Measurements from ENCODE around the gene SH2D4B.

Gene SH2D4B

GRCh38 chr10:80537736-80538480 lies at the start of gene SH2D4B:
Gene SH2D4B (plus strand): TSS chr10:80537902. CDS start chr10:80538332, 430 bp downstream.
- DNase-seq (ENCODE audit: low read depth in 2 of 2): no peak

GRCh38 chr10:80488539-80489066 lies 49.1 kb upstream of the SH2D4B start:
- no peak for DNase-seq (ENCODE audit: low read depth in 2 of 2)

DNA sequence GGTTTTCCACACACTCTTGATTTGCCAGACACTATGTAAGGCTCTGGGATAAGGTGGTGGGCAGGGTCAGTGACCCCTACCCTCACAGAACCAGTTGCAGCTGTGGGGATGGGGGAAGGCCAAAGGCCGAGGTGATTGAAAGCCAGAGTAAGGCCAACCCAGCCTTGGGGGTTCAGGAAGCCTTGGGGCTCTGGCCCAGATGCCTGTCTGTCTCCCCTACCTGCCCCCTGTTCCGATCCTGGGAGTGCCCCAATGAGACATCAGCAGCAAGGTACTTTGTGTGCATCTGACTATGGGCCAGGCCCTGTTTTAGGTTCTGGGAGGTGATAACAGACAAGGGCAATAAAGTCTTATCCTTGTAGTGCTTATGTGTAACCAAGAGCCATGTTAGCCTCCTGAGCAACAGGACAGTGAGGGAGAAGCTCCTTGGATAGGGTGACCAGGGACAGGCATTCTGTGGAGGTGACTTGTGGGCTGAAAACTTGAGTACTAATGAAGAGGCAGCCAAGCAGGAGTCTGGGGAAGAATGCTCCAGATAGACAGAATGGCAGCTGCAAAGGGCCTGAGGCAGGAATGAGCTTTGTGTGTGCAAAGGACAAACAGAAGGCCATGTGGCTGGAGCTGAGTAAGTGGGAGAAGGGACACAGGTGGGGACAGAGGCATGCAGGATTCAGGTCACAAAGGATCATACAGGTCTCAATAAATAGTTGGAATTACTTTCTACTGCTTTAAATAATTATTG lies 48.2 kb upstream of the SH2D4B start:
- DNase-seq (ENCODE audit: low read depth in 2 of 2): no peak

DNA sequence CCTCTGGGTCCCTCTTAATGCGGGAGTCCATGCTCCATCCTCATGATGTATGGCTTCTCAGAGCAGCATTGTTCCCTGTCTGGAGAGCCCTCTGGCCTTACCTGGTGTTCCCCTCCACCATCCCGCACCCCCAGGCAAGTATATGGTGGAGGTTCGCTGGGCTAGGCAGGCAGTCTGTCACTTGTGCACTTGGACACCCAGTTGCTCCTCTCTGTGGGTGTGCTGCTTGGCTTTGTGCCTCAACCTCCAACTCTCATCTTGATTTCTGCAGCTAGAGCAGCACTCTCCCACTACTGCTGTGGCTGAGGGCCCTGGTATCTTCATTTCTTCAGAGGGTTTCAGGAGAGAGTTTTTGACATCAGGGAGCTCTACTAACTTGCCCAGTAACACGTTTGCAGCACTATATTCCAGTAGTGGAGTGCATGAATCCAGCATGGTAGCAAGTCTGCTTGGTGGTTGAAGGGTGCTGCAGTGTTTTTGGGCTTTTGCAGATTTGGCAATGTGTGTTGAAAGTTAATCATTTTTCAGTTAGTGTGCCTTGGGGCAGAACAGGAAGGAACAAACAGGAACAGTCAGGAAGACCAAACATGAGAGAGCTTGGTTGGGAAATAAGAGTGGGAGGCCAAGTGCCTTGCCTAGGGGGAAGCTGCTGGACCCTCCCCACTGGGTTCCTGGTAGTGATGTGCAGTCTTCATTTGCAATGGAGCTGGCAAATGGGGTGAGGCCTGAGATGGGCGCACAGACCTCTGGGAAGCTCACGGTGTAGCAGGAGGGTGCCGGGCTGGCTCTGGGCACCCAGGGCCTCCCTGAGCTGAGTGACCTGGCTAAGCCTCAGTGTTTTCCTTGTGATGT lies 46.2 kb upstream of the SH2D4B start:
- DNase-seq (ENCODE audit: low read depth in 2 of 2): no peak

GRCh38 chr10:80492848-80493521 lies 44.7 kb upstream of the SH2D4B start:
- no peak for DNase-seq (ENCODE audit: low read depth in 2 of 2)

GRCh38 chr10:80493522-80494051 lies 44.1 kb upstream of the SH2D4B start:
- no peak for DNase-seq (ENCODE audit: low read depth in 2 of 2)

DNA sequence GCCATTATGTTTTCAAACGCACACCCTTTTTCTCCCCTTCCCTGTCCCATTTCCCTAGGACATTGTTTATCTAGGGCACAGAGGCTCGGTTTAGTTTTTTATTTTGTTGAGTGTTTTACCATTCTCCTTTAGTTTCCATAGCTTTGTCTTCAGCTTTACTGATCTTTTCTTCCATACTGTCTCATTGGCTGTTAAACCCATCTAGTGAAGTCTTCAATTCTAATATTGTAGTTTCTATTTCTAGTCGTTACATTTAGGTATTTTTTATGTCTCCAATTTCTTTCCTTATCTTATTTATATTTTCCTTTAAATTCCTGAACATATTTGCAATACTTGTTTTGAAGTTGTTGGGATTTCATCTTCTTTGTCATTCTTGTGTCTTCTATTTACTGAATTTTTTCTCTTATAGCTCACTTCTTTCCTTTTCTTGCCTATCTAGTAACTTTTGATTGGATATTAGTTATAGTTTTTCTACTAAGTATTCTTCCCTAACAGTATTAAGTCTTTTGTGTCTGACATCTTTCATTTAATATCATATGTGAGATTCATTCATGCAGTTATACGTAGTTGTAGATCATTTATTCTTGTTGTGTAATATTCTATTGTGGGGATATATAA lies 41.0 kb upstream of the SH2D4B start:
- no peak for DNase-seq (ENCODE audit: low read depth in 2 of 2)

- no peak for DNase-seq (ENCODE audit: low read depth in 2 of 2)
Measured at GRCh38 chr10:80497187-80498077, 40.3 kb upstream of the SH2D4B start.

DNA sequence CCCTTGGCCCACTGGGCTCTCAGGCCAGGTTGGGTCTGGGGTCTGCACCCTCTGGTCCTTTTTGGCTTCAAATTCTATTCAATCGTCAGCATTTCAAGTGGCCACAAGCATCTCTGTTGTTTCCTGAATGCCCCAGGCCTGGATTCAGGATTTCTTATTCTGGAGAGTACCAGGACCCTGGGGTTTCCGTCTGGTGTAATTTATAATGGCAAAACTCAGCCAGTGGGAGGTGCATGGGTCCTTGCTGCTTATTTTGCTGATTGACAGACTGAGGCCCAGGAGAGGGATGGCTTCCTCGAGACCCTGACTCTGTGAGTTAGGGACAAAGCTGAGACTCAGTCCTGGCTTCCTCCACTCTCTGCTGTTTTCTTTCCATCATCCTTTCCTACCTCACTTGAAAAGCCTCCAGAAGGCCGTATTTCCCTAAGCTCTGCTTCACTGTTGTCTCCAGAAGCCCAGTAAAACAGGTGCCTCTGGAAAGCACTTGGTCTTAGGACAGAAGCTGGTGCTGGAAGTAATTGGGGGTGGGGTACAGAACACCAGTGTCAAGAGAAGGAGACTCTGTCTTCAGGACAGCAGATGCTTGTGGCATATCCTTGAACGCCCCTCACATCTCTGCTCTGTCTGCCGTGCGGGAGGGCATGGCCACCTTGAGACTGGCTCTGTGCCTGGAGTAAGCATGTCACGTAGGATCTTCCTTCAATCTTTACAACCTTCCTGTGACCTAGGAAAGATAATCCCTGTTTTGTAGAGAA lies 39.4 kb upstream of the SH2D4B start:
- no peak for DNase-seq (ENCODE audit: low read depth in 2 of 2)

DNA sequence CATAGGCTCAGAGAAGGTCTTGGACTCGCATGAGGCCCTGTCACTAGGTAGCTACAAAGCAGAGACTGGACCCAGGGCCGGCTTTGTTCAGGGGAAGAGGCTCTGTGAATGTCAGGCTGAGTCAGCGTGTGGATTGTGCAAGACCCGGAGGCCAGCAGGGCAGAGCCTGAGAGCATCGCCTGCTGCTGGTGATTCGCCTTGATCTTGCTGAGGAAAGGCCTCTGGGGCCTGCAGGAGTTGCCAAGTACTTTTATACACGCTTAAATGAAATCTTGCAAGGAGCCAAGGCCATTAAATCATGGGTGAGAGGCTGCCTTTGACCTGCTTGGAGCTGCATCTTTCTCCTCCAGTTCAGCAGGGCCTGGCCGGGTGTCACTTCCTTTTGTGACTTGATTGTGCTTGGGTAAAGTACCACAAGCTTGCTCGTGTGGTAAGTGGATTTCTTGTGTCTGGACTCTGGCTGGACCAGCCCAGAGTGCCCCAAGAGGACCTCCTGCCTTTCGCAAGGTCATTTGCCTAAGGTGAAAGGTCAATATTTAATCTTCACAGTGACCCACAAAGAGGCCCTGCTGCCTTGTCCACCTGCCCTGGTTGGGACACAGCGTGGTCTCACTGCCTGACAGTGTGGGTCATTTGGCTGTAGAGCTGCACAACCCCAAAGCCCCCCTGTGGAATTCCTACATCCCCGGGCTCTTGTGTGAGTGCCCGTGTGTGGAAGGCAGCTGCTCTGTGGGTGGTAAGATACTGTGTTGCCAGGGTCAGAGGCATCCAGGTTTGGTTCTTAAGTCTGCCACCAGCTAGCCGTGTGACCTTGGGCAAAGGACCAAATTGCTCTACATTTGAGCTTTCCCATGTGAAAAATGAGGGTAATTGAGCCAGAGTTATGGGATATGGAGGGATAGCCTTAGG lies 38.6 kb upstream of the SH2D4B start:
- DNase-seq (ENCODE audit: low read depth in 2 of 2): no peak

GRCh38 chr10:80500572-80501380 lies 36.9 kb upstream of the SH2D4B start:
- no peak for DNase-seq (ENCODE audit: low read depth in 2 of 2)

GRCh38 chr10:80501381-80501912 lies 36.3 kb upstream of the SH2D4B start:
- DNase-seq (ENCODE audit: low read depth in 2 of 2): no peak

- DNase-seq (ENCODE audit: low read depth in 2 of 2): no peak
Measured at GRCh38 chr10:80501913-80502521, 35.7 kb upstream of the SH2D4B start.

- no peak for DNase-seq (ENCODE audit: low read depth in 2 of 2)
Measured at GRCh38 chr10:80502621-80503583, 34.8 kb upstream of the SH2D4B start.

GRCh38 chr10:80503584-80504157 lies 34.0 kb upstream of the SH2D4B start:
- no peak for DNase-seq (ENCODE audit: low read depth in 2 of 2)
